K562 (cell line): Measurements from ENCODE around the gene MAK. TPM values are rescaled to one million over a fixed set of nuclear protein-coding genes. Genes with fewer than 3 reads are reported as not detected.
A peak's percentile ranks its signal among the peaks of the same experiment; 100 is the strongest.
"Not testable (repeated sequence)": the region's sequence is repeated elsewhere in the genome, so short reads cannot be mapped to it uniquely, and the experiment has no call there.

Experiments
- ATF1 ChIP-seq, 2 experiments: fragments of 450-650 bp in 1 of 2; IDR thresholded peaks; 2 replicates each; pipeline ENCODE4 v1.6.1; 2016; ENCODE audit warnings: missing compliant biosample characterization in 1 of 2, missing genetic modification characterization in 1 of 2
- GATAD2A ChIP-seq: fragments of 450-650 bp; IDR thresholded peaks from 2 replicates; pipeline ENCODE4 v1.6.1; 2017
- HIVEP1 ChIP-seq: fragments of 250-450 bp; sonication (Bioruptor Pico); IDR thresholded peaks from 2 replicates; pipeline ENCODE4 v1.4.0; 2020; ENCODE audit warnings: mild to moderate bottlenecking
- HSF4 ChIP-seq: fragments of 250-450 bp; sonication (Bioruptor Pico); IDR thresholded peaks from 2 replicates; pipeline ENCODE4 v2.1.2; 2022; ENCODE audit warnings: mild to moderate bottlenecking, moderate library complexity, borderline replicate concordance
- ILK ChIP-seq: fragments of 450-650 bp; IDR thresholded peaks from 2 replicates; pipeline ENCODE4 v1.6.1; 2016; ENCODE audit warnings: missing genetic modification characterization, low read depth, mild to moderate bottlenecking, missing compliant biosample characterization, moderate library complexity, borderline replicate concordance
- KLF6 ChIP-seq: fragments of 250-450 bp; sonication (Bioruptor Pico); IDR thresholded peaks from 2 replicates; pipeline ENCODE4 v1.4.0; 2020; ENCODE audit warnings: mild to moderate bottlenecking, moderate library complexity, borderline replicate concordance
- MAZ ChIP-seq, 2 experiments: fragments of 450-650 bp in 1 of 2; sonication (generic) in 1 of 2; formaldehyde crosslinking; IDR thresholded peaks in 1 of 2; conservative IDR thresholded peaks in 1 of 2; 2 replicates each; pipeline versions ENCODE4 v1.4.0 to v1.5.0; 2020; ENCODE audit warnings: mild to moderate bottlenecking in 1 of 2, missing genetic modification reagents in 1 of 2
- MECOM ChIP-seq: fragments of 250-450 bp; sonication (Bioruptor Pico); IDR thresholded peaks from 2 replicates; pipeline ENCODE4 v1.8.0; 2022; ENCODE audit warnings: inconsistent platforms
- NR2C1 ChIP-seq, 2 experiments: fragments of 450-650 bp; IDR thresholded peaks; 2 replicates each; pipeline ENCODE4 v1.6.1; 2017; ENCODE audit warnings: mild to moderate bottlenecking in 2 of 2, antibody characterized with exemption in 1 of 2, inconsistent platforms in 1 of 2, missing compliant biosample characterization in 1 of 2, missing genetic modification characterization in 1 of 2
- PTTG1 ChIP-seq: fragments of 450-650 bp; IDR thresholded peaks from 2 replicates; pipeline ENCODE4 v1.6.1; 2016; ENCODE audit warnings: low read depth, mild to moderate bottlenecking, missing genetic modification characterization, missing compliant biosample characterization
- SMAD4 ChIP-seq: fragments of 250-450 bp; sonication (Bioruptor Pico); conservative IDR thresholded peaks from 2 replicates; pipeline ENCODE4 v1.8.0; 2021; ENCODE audit warnings: inconsistent platforms, mild to moderate bottlenecking, moderate library complexity
- TAF7 ChIP-seq: fragments of 450-650 bp; IDR thresholded peaks from 2 replicates; pipeline ENCODE4 v1.6.1; 2016; ENCODE audit warnings: missing genetic modification characterization, missing compliant biosample characterization
- TCFL5 ChIP-seq: fragments of 250-450 bp; sonication (Bioruptor Pico); conservative IDR thresholded peaks from 2 replicates; pipeline ENCODE4 v1.6.1; 2021; ENCODE audit warnings: mild to moderate bottlenecking, moderate library complexity, matching md5 sums
- TEAD2 ChIP-seq: fragments of 450-650 bp; IDR thresholded peaks from 2 replicates; pipeline ENCODE4 v1.6.1; 2016; ENCODE audit warnings: missing genetic modification characterization, control low read depth, missing compliant biosample characterization
- ZBTB17 ChIP-seq: fragments of 450-650 bp; formaldehyde crosslinking; IDR thresholded peaks from 2 replicates; pipeline ENCODE4 v1.4.0; 2020; ENCODE audit warnings: mild to moderate bottlenecking
- ZNF134 ChIP-seq: fragments of 250-450 bp; sonication (Bioruptor Pico); conservative IDR thresholded peaks from 2 replicates; pipeline ENCODE4 v1.4.0; 2020
- ZNF165 ChIP-seq: fragments of 250-450 bp; sonication (Bioruptor Pico); IDR thresholded peaks from 2 replicates; pipeline ENCODE4 v1.4.0; 2020; ENCODE audit warnings: borderline replicate concordance
- ZNF354B ChIP-seq: fragments of 250-450 bp; sonication (Bioruptor Pico); IDR thresholded peaks from 2 replicates; pipeline ENCODE4 v1.4.0; 2020
- ZNF584 ChIP-seq: fragments of 200-800 bp; sonication (Bioruptor generic); IDR thresholded peaks from 2 replicates; pipeline ENCODE4 v1.6.1; 2016; ENCODE audit warnings: low read depth, mild to moderate bottlenecking, missing genetic modification characterization, missing compliant biosample characterization
- ZNF668 ChIP-seq: fragments of 250-450 bp; sonication (Bioruptor Pico); IDR thresholded peaks from 2 replicates; pipeline ENCODE4 v1.8.0; 2022; ENCODE audit warnings: mild to moderate bottlenecking, inconsistent platforms
- ZNF707 ChIP-seq: fragments of 250-450 bp; sonication (Bioruptor Pico); conservative IDR thresholded peaks from 2 replicates; pipeline ENCODE4 v1.8.0; 2022; ENCODE audit warnings: inconsistent platforms, mild to moderate bottlenecking, moderate library complexity
- ZNF76 ChIP-seq: fragments of 250-450 bp; sonication (Bioruptor Pico); IDR thresholded peaks from 2 replicates; pipeline ENCODE4 v1.4.0; 2020; ENCODE audit warnings: mild to moderate bottlenecking, moderate library complexity, borderline replicate concordance
- ZNF766 ChIP-seq: fragments of 200-800 bp; sonication (Bioruptor generic); conservative IDR thresholded peaks from 2 replicates; pipeline ENCODE4 v1.6.1; 2016; ENCODE audit warnings: missing genetic modification characterization, missing compliant biosample characterization
- polyA plus RNA-seq, 8 experiments: library from polyadenylated mRNA; depleted of rRNA in 4 of 8; stranded (reverse) in 5 of 8; unstranded in 3 of 8; fragments of >200 nt; fragmentation: Nextera tagmentation in 2 of 8; fragmentation: Illumina TruSeq in 1 of 8; extraction: Ambion mirVana in 2 of 8; extraction: Trizol in 1 of 8; gene quantifications; 2 replicates each; pipeline versions ENCODE4 v1.2.1 to v1.2.3, GENCODE V29; 2011 to 2014; ENCODE audit warnings: inconsistent platforms in 1 of 8, missing spikeins in 1 of 8
- total RNA-seq, 7 experiments: library from RNA; depleted of rRNA in 6 of 7; stranded (reverse); fragments of >200 nt in 6 of 7; fragmentation: Illumina TruSeq in 2 of 7; extraction: Trizol in 2 of 7; gene quantifications; 2 replicates each; pipeline versions ENCODE4 v1.2.1 to v1.2.3, GENCODE V29; 2011 to 2021; ENCODE audit warnings: low replicate concordance in 1 of 7
- TF ChIP-seq, protein P1 (sequence below): fragments of 250-450 bp; sonication (Bioruptor Pico); IDR thresholded peaks from 2 replicates; pipeline ENCODE4 v1.4.0; 2020
- TF ChIP-seq, protein P2 (sequence below): fragments of 450-650 bp; formaldehyde crosslinking; IDR thresholded peaks from 2 replicates; pipeline ENCODE4 v1.4.0; 2020; ENCODE audit warnings: mild to moderate bottlenecking, mixed read lengths
- TF ChIP-seq, protein P3 (sequence below): fragments of 200-800 bp; sonication (Bioruptor generic); IDR thresholded peaks from 2 replicates; pipeline ENCODE4 v1.6.1; 2017; ENCODE audit warnings: missing genetic modification characterization, missing compliant biosample characterization

MAK gene
- total and polyA plus RNA-seq, 9 of the 15 experiments (the other 6 are each of a cell fraction or from before 2014, with no cell fraction given) = 0.25 to 1.1 (median 0.53) TPM

DNA sequence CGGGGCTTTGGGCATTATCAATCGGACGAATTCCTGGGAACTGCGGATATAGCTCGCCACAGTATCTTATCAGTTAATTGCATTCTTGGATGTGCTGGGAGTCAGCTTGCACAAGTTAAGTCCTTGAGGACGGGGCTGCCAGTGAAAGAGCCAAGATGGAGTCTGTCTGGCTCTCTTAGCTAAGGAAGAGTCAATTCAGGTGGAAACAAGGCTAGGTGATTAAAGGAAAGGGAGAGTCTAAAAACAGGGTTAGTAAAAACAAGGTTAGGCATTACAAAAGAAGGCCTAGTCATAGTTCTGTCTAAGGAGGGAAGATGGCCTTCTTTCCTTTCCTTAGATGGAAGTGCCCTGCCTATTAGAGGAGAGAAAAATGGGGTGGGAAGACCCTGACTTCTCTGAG is 87.8 kb downstream of the MAK start (continued):
- TF ChIP-seq, protein P1, sequence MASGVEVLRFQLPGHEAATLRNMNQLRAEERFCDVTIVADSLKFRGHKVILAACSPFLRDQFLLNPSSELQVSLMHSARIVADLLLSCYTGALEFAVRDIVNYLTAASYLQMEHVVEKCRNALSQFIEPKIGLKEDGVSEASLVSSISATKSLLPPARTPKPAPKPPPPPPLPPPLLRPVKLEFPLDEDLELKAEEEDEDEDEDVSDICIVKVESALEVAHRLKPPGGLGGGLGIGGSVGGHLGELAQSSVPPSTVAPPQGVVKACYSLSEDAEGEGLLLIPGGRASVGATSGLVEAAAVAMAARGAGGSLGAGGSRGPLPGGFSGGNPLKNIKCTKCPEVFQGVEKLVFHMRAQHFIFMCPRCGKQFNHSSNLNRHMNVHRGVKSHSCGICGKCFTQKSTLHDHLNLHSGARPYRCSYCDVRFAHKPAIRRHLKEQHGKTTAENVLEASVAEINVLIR (CRISPR knock-in tag) = peak; percentile 59; the same call in 1 of the 2 replicates
- TF ChIP-seq ZNF165 (peak; percentile 84; the same call in 1 of the 2 replicates), TEAD2 (peak; percentile 78), ZBTB17 (peak; percentile 83; the same call in 1 of the 2 replicates), ZNF766 (CRISPR knock-in tag) (peak; percentile 92), HSF4 (CRISPR knock-in tag) (peak; percentile 97), MAZ (CRISPR knock-in tag; conservative IDR thresholded peaks at IDR 0.05 in 1 of 2, IDR thresholded peaks at IDR 0.05 in 1 of 2) (peak in 1 of 2 experiments; percentile 39; a peak in 1 of 4 replicates), MECOM (CRISPR knock-in tag) (peak; percentile 82), ZNF584 (CRISPR knock-in tag) (peak; percentile 79; the same call in 1 of the 2 replicates), SMAD4 (peak; percentile 96), ZNF76 (CRISPR knock-in tag) (peak; percentile 72), PTTG1 (tag) (peak; percentile 92), NR2C1 (tag; IDR thresholded peaks at IDR 0.05) (peak; percentile 90), ZNF668 (CRISPR knock-in tag) (peak; percentile 92), ILK (tag) (0 out of 2 replicates have a peak, but pooled peaks have one; percentile 40), KLF6 (CRISPR knock-in tag) (peak; percentile 96), TAF7 (peak; percentile 62; the same call in 1 of the 2 replicates), HIVEP1 (CRISPR knock-in tag) (peak; percentile 91), ZNF134 (CRISPR knock-in tag) (peak; percentile 62), ZNF707 (CRISPR knock-in tag) (peak; percentile 62; the same call in 1 of the 2 replicates), ATF1 (tag; IDR thresholded peaks at IDR 0.05) (0 out of 2 replicates have a peak, but pooled peaks have one; percentile 20), GATAD2A (0 out of 2 replicates have a peak, but pooled peaks have one; percentile 36), TCFL5 (CRISPR knock-in tag) (peak; percentile 84; the same call in 1 of the 2 replicates), ZNF354B (CRISPR knock-in tag) (peak; percentile 73; the same call in 1 of the 2 replicates)
- TF ChIP-seq, protein P2, sequence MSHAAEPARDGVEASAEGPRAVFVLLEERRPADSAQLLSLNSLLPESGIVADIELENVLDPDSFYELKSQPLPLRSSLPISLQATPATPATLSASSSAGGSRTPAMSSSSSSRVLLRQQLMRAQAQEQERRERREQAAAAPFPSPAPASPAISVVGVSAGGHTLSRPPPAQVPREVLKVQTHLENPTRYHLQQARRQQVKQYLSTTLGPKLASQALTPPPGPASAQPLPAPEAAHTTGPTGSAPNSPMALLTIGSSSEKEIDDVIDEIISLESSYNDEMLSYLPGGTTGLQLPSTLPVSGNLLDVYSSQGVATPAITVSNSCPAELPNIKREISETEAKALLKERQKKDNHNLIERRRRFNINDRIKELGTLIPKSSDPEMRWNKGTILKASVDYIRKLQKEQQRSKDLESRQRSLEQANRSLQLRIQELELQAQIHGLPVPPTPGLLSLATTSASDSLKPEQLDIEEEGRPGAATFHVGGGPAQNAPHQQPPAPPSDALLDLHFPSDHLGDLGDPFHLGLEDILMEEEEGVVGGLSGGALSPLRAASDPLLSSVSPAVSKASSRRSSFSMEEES (CRISPR knock-in tag) = peak; percentile 9; the same call in 1 of the 2 replicates
- TF ChIP-seq, protein P3, sequence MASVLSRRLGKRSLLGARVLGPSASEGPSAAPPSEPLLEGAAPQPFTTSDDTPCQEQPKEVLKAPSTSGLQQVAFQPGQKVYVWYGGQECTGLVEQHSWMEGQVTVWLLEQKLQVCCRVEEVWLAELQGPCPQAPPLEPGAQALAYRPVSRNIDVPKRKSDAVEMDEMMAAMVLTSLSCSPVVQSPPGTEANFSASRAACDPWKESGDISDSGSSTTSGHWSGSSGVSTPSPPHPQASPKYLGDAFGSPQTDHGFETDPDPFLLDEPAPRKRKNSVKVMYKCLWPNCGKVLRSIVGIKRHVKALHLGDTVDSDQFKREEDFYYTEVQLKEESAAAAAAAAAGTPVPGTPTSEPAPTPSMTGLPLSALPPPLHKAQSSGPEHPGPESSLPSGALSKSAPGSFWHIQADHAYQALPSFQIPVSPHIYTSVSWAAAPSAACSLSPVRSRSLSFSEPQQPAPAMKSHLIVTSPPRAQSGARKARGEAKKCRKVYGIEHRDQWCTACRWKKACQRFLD = peak; percentile 86
- TF ChIP-seq NR2C1 (IDR thresholded peaks at IDR 0.05); ATF1 (CRISPR knock-in tag; IDR thresholded peaks at IDR 0.05): not testable (repeated sequence)
